RWPE1 (cell line): Measurements from ENCODE around the gene ATP6V0E2.

Experiments used
- CTCF ChIA-PET: fragments of 350-600 bp; sonication (Branson Sonifier 250); formaldehyde crosslinking; extraction: SDS; loops from one replicate; lab custom pipeline; 2021; lab: Yijun Ruan, JAX
- POLR2A ChIA-PET: fragments of 400-600 bp; formaldehyde crosslinking; extraction: SDS; loops from one replicate; lab custom pipeline; 2020; ENCODE audit warnings: antibody characterized with exemption; ENCODE audit not compliant: low non-redundant PET; lab: Yijun Ruan, JAX
- DNase-seq: peaks from one replicate; pipeline ENCODE4 v3.0.0; 2012; ENCODE audit warnings: low spot score
- H3K27ac ChIP-seq: fragments of 450-650 bp; 2 replicates; pipeline ENCODE4 v1.5.1; 2017
- TF ChIP-seq, protein P1 (sequence below): fragments of 450-650 bp; conservative IDR thresholded peaks from 2 replicates; pipeline ENCODE4 v1.5.1; 2017; ENCODE audit warnings: low read depth, mild to moderate bottlenecking

Gene ATP6V0E2

DNA sequence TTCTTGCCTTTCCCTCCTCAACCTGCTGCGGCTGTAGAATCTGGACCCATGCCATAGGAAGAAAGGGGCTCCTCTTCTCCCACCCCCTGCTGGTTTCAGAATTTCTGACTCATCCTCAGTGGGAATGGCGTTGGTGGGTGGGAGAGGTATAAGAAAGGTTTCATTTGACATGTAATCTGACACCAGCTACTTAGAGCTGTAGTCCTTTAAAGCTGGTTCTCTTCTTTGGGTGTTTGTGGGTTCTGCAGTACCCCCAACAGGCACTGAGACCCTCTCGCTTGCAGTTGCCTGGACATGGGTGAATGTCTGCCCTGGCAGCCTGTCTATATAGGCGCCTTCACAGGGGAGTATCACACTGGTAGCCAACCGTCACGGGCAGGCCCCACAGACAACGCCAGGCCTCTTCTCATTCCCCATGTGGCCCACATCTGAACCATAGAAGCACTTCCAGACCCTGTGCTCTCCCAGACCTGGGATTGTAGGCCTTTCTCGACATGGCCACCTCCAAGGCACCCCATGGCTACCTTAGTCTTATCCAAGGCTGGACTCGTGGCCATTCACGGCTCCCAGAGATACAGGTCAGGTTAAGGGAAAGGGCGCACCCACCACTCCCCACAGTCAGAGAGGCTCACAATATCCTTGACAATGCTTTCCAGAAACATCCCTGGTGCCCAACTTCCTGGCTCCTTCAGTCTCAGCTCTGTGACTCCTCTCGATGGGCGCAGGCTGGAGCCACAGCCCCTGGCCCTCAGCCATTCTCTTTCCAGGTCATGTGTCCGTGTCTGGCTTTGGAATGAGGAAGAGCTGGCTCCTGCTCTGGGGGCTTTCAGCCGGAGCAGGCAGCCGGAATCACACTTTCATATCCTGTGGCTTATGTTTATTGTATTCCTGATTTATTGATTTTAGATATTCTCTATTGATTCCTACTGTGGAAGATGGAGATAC, 18.1 kb upstream of the ATP6V0E2 start:
- peak; percentile 25 for DNase-seq
- TF ChIP-seq, protein P1, sequence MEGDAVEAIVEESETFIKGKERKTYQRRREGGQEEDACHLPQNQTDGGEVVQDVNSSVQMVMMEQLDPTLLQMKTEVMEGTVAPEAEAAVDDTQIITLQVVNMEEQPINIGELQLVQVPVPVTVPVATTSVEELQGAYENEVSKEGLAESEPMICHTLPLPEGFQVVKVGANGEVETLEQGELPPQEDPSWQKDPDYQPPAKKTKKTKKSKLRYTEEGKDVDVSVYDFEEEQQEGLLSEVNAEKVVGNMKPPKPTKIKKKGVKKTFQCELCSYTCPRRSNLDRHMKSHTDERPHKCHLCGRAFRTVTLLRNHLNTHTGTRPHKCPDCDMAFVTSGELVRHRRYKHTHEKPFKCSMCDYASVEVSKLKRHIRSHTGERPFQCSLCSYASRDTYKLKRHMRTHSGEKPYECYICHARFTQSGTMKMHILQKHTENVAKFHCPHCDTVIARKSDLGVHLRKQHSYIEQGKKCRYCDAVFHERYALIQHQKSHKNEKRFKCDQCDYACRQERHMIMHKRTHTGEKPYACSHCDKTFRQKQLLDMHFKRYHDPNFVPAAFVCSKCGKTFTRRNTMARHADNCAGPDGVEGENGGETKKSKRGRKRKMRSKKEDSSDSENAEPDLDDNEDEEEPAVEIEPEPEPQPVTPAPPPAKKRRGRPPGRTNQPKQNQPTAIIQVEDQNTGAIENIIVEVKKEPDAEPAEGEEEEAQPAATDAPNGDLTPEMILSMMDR, result no peak
- ChIA-PET CTCF (no interaction called here), POLR2A (no interaction called here)
- H3K27ac ChIP-seq, result peak overlapping the region; percentile 8; the same call in 1 of the 2 replicates

DNA sequence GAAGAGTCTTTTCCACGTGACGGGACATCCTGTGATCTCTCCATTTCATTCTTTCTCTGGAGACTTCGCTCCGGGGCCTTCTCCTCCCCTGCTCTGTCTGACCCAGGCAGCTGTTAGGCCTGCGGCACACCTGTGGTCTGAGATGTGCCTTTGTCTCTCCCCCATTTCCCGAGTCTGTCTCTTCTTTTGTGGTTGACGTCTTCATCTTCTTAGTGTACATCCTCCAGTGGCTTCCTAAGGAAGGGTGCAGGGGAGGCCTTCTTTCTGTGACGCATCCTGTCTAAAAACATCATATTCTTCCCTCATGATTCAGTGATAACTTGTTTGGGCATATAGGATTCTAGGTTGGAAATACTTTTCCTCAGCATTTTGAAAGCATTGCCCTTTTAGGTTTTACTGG, 17.2 kb upstream of the ATP6V0E2 start:
- no peak overlapping the region for H3K27ac ChIP-seq
- DNase-seq, result no peak
- ChIA-PET CTCF (no interaction called here), POLR2A (no interaction called here)
- TF ChIP-seq, protein P1, result no peak

DNA sequence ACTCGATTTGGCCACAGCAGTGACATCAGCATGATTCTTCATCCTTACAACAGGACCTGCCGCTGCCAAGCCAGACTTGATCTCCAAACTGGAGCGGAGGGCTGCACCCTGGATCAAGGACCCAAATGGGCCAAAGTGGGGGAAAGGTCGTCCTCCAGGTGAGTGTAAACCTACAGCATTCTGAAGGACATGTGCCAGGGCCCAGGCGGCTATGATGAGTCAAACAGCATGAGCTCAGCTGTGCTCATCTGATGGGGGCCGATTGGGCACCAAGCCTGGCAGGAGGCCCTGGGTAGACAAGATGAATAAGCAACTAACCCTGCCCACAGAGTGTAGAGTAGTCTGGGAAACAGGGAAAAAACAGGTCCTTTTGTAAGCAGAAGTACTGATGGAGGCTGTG, 14.4 kb upstream of the ATP6V0E2 start:
- POLR2A ChIA-PET, result interaction anchor here (0.6 kb wide), 1 partner anchor 13 kb away, joined by 6 read pairs; no protein-coding TSS in a partner anchor
- DNase-seq, result no peak
- H3K27ac ChIP-seq, result no peak overlapping the region
- TF ChIP-seq, protein P1, result no peak
- CTCF ChIA-PET, result no interaction called here

DNA sequence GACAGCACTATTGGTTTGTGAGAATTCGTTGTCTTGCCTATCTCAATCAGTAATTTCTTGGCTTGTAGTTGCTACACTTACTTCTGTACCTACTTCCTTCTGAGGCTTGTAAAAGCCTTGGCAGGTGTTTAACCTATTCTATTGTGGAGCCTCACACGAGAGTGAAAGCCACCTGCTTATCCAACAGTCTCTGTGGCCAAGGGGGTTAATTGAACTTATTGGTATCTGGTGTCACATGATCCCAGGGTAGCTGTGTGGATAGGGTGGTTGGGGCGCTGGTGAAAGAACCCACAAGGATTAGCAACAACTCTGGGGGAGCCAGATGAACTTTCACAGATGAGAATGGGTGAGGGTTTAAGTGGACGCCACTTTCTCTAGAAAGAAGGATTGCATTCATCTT, 13.9 kb upstream of the ATP6V0E2 start:
- no peak for DNase-seq
- CTCF ChIA-PET, result no interaction called here
- TF ChIP-seq, protein P1, result no peak
- no peak overlapping the region for H3K27ac ChIP-seq
- POLR2A ChIA-PET, result interaction anchor here (0.6 kb wide), 1 partner anchor 12 kb away, joined by 6 read pairs; no protein-coding TSS in a partner anchor

DNA sequence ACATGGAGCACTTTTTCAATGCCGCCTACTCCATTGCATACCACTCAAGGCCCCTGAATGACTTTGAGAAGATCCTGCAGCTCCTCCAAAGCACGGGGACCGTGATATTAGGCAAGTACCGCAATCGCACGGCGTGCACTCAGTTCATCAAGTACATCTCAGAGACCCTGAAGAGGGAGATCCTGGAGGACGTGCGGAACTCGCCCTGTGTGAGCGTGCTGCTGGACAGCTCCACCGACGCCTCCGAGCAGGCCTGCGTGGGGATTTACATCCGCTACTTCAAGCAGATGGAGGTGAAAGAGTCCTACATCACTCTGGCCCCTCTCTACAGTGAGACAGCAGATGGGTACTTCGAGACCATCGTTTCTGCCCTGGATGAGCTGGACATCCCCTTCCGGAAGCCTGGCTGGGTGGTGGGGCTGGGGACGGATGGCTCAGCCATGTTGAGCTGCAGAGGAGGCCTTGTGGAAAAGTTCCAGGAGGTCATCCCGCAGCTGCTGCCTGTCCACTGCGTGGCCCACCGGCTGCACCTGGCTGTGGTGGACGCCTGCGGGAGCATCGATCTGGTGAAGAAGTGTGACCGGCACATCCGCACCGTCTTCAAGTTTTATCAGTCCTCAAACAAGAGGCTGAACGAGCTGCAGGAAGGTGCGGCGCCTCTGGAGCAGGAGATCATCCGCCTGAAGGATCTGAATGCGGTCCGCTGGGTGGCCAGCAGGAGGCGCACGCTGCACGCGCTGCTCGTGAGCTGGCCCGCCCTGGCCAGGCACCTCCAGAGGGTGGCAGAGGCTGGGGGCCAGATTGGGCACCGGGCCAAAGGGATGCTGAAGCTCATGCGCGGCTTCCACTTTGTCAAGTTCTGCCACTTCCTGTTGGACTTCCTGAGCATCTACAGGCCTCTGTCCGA, 12.7 kb upstream of the ATP6V0E2 start:
- ChIA-PET POLR2A (no interaction called here), CTCF (no interaction called here)
- TF ChIP-seq, protein P1, result no peak; the same call in 1 of the 2 replicates
- H3K27ac ChIP-seq, result no peak overlapping the region
- no peak for DNase-seq

DNA sequence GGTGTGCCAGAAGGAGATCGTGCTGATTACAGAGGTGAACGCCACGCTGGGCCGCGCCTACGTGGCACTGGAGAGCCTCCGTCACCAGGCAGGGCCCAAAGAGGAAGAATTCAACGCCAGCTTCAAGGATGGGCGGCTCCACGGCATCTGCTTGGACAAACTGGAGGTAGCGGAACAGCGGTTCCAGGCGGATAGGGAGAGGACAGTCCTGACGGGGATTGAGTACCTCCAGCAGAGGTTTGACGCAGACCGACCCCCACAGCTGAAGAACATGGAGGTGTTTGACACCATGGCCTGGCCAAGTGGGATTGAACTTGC, 12.1 kb upstream of the ATP6V0E2 start:
- no peak overlapping the region for H3K27ac ChIP-seq
- POLR2A ChIA-PET, result no interaction called here
- TF ChIP-seq, protein P1, result no peak
- CTCF ChIA-PET, result no interaction called here
- no peak for DNase-seq
